ENCODE data around the gene RHBDF1.

RHBDF1 gene

GRCh38 chr16:94918-95265, 22.5 kb upstream of the RHBDF1 start:
- DNase-seq (ENCODE audit: low spot score) = no peak

DNA sequence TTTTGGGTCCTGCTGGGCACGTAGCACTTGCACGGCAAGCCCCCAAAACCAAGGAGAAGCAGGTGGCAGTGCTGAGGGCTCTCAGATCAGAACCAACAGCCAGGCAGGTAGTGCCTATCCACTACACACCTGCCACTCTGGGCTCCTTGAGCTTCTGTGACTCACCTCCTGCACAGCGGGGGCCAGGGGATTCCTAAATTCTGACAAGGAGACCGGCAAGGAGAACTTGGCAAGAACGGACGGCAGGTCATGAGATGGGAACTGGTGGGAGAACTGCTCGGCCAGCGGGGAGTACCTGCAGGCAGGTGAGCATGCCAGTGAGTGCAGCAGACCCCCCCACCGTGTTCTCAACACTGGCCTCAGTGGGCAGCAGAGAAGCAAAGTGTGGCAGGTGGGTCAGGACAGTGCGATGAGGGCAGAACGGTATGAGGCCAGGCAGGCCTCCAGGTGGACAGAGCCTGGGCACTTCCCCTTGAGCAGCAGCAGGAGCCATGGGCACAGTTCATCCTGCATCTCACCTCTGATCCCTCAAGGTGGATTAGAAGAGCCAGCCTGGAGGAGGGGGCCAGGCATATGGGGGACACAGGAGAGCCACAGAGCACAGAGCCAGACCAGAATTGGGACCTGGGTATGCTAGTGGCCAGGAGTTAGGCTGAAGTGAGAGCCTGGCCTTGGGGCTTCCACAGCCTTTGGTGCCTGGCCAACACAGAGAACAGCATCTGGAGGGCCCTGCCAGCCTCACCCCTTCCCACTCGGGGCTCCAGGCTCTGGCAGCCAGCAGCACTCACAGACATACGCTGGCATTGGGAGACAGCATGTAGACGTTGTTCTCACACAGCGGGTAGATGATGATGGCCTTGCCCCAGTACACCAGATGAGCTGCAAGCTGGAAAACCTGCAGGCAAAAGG, 20.3 kb upstream of the RHBDF1 start:
- no peak for DNase-seq (ENCODE audit: low spot score)

DNA sequence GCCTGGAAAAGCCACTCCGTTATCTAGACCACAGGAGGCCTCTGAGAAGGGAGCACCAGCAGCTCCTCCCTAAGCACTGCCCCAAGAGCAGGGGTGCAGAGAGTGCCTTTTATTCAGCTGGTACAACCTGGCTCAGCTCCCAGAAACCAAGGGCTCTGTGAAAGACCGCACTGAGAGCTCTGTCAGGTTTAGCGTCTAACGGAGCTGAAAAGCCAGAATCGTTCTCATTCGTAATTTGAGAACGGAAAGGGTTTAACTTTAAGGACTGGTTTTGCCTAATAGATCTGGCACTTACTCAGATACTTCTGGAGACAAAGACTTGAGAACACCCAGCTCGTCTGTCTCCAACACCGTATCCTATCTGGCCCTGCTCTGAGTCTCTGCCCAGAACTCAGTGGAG, 19.1 kb upstream of the RHBDF1 start:
- no peak for DNase-seq (ENCODE audit: low spot score)

- DNase-seq (ENCODE audit: low spot score) = no peak
Measured at GRCh38 chr16:89391-90302, 17.2 kb upstream of the RHBDF1 start.

GRCh38 chr16:88613-89012, 16.2 kb upstream of the RHBDF1 start:
- no peak for DNase-seq (ENCODE audit: low spot score)

DNA sequence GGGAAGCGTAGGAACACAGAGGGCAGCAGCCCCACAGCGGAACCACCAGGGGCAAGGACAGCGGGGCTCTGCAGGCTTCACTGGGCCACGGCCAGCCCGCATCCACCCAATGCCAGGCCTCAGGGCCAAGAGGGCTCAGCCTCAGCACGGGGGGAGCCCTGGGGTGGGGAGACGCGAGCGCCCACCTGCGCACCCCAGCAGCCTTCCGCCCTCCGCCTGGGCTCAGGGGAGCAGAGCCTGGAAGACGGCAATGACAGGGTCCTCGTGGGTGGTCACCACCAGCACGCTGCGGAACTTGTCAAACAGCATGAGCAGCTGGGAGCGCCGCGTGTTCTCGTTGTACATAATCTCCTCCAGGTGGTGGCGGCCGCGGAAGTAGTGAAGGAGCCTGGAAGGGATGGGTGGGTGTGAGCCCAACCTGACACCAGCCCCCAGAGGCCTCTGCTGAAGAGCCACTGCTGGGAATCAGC, 14.1 kb upstream of the RHBDF1 start:
- DNase-seq (ENCODE audit: low spot score) = no peak

DNA sequence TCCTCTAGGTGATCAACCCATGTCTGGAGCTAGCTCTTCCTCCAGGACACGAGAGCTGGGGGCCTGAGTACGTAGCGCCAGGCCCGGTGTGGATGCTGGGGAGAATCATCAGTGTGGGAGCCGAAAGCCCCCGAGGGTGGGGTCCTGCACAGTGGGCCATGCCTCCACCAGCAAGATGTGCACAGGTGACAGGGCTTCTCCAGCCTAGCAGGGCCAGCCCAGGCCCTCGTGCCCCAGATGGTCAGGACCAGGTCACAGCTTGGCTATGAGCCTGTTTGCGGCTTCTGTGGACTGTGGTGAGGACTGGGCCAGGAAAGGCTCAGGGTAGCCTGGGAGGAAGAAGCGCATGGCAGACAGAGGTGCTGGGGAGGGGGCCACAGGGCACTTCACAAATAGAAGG, 13.4 kb upstream of the RHBDF1 start:
- no peak for DNase-seq (ENCODE audit: low spot score)

- no peak for DNase-seq (ENCODE audit: low spot score)
Measured at GRCh38 chr16:85407-85782, 13.0 kb upstream of the RHBDF1 start.

DNA sequence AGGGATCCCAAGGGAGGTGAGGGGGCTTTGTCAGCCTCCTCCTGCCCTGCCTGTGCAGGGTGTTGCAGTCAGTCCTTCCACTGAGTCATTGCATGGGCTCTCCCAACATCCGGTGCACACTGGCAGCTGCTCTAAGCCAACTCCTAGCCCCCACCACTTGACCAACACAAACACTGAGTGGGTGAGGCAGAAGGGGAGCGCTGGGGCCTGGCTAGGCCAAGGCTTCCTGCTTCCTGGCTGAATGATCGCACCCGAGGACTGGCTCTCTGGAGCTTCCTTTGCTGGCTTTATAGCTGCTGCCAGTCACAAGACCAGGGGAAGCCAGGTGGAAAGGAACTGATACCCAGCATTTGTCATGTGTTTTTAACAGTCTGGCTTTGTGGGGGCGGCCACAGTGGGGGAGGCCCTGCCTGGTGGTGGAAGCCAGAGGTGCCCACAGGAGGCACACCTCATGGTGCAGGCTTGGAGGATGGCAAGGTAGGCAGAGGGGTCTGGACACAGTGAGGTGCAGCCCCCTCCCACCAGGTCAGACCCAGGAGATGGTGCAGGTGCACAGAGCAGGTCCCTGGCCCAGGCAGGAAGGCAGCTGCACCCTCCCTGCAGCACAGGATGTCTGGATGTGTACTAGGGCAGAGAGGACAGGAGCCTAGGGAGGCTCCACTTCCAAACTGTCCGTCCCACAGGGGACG, 12.4 kb upstream of the RHBDF1 start:
- no peak for DNase-seq (ENCODE audit: low spot score)

DNA sequence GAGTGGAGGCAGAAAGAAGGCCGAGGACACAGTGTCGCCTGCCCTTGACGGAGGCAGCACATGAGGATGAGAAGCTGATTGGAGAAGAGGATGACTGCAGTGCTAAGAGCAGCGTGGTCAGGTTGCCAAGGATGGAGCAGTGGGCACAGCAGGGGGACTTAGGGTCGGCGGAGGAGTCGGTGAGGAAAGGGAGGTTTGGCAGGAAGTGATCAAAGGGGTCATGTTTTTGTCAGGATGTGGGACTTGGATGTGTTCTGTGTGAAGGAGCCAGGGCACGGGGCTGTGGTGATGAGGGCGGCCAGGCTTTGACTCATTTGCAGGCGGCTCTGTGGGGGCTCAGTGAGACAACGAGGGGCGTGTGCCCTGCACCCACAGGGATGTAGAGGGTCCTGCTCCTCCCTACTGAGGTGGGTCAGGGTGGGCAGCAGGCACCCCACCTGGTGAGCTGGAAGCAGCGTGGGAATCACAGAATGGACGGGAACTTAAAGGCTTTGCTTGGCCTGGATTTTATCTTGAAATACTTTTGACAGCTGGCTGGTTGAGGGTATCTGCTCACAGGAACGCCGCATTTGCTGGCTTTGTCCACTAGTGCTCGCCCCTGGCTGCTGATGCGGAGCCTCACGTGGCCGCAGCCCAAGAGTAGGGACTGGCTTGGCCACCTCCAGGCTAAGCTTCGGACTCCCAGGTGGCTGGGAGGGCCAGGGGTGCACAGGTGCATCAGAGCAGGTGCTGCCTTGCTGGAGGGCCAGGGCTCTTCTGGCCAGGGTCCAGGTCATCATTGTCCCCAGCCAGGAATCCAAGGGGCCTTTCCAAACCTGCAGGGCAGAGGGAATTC, 11.6 kb upstream of the RHBDF1 start:
- no peak for DNase-seq (ENCODE audit: low spot score)

DNA sequence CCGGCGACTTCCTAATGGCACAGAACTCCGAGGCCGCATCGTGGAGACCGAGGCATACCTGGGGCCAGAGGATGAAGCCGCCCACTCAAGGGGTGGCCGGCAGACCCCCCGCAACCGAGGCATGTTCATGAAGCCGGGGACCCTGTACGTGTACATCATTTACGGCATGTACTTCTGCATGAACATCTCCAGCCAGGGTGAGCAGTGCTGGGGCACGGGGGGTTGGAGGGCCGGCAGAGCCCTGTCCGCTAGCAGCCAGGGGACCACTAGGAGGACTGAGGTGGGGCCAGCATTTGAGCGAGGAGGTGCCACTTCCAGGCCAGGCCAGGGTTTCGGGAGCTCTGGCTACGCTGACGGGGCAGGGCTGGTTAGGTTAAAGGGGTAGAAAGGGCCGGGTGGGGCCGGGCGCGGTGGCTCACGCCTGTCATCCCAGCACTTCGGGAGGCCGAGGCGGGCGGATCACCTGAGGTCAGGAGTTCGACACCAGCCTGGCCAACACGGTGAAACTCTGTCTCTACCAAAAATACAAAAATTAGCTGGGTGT, 10.7 kb upstream of the RHBDF1 start:
- DNase-seq (ENCODE audit: low spot score) = no peak

- no peak for DNase-seq (ENCODE audit: low spot score)
Measured at GRCh38 chr16:79151-80054, 7.0 kb upstream of the RHBDF1 start.

DNA sequence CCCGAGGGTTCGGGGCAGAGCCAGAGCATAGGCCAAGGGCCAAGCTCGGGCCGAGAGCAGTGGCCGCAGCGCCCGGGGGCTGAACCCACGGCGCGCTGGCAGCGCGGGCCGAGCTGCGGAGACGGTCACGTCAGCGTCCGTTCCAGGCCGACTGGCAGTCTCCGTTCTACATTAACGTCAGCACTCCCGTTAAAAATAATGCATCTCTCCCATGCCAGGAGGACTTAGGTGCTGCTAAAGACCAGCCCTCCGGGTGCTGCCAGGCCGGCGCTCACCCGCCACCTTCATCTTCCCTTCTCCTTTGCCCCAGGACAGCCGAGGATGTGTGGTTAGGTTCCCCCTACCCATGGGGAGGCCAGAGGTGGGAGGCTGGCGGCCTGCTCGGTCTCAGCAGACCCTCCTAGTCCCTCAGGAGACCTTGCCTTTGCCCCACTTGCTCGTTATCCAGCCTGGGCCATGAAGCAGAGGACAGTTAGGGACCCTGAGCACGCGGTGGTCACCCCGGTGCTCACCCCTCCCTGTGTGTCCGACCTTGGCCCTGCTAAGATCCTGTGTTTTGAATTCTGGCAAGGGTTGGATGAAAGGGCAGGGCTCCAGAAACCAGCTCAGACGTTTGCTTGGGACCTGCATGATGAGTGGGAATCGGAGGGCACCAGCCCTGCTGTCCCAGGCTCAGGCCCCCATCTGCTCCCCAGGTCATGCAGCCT, 6.2 kb upstream of the RHBDF1 start:
- no peak for DNase-seq (ENCODE audit: low spot score)

GRCh38 chr16:77807-78443, 5.5 kb upstream of the RHBDF1 start, which contains the start of gene MPG:
MPG (plus strand) TSS chr16:78225; CDS start chr16:78310, 85 bp downstream.
- peak; percentile 80 for DNase-seq (ENCODE audit: low spot score)

DNA sequence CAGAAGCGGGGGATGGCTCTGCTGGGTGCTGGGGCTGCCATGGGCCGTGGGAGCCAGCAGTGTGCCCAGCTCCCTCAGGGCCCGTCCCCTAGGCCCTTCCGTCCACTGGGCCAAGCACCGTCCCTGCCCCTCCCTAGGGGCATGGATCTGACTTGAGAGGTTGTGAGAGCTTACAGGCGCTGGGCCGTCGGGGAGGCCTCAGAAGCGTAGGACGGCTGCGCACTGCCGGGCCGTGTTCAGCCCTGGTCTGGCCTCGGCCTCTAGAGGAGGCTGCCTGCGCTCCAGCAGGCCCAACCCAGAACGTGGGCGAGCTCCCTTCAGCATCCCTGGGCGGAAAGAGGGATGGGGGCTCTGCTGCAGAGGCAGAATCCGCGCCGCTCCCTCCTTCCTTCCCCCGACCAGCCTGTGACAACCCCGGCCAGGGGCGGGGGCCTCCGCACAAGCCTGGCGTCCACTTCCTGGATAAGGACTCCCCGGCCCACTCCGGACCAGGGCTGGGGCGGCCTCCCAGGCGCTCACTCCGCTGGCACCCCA, 4.9 kb upstream of the RHBDF1 start:
- DNase-seq (ENCODE audit: low spot score) = no peak

- DNase-seq (ENCODE audit: low spot score) = no peak
Measured at GRCh38 chr16:76535-77272, 4.3 kb upstream of the RHBDF1 start.

GRCh38 chr16:75580-76501, 3.4 kb upstream of the RHBDF1 start:
- no peak for DNase-seq (ENCODE audit: low spot score)

Measured in CD4-positive, alpha-beta T cell treated with Interleukin-15 for 4 hours (primary cell).